ENCODE measurements around the gene WDR46.
"Not testable (repeated sequence)": the region's sequence is repeated elsewhere in the genome, so short reads cannot be mapped to it uniquely, and the experiment has no call there.

WDR46 gene

DNA sequence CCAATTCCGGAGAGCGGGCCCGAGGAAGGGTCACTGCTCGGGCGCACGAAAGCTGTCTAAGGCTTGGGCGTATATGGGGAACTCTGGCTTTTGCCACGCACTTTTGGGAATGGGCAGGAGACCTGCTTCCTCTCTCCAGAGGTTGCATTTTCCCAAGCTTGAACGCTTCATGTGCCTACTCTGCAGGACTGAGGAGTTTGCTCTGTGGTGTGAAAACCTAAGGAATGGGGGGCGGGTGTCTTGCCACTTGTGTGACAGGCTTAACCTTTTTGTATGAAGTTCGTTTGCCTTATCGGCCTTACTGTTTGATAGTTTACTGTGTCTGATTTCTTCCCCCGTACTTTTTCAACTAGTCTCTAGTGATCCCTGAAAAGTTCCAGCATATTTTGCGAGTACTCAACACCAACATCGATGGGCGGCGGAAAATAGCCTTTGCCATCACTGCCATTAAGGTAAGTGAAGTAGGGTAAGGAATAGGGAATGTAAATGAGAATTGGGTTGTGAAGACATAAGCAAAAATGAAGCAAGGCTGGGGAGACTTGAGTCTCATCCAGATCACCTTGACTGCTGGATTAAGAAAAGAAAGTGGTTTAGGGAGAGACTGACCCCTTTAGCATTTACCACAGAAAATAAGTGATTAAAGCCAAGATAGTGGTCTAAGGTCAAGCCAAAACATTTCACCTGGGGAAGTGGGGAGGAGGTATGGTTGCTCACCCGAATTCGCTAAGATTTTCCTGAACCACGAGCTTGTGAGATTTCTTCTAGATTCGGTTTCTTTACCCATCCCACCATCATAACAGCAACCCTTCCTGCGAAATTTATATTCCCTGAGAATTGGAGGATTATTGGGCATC lies 16.5 kb downstream of the WDR46 start:
- TF ChIP-seq ZFX (IDR thresholded peaks at IDR 0.05; ENCODE audit: borderline replicate concordance) = no peak
- TF ChIP-seq, protein P1, sequence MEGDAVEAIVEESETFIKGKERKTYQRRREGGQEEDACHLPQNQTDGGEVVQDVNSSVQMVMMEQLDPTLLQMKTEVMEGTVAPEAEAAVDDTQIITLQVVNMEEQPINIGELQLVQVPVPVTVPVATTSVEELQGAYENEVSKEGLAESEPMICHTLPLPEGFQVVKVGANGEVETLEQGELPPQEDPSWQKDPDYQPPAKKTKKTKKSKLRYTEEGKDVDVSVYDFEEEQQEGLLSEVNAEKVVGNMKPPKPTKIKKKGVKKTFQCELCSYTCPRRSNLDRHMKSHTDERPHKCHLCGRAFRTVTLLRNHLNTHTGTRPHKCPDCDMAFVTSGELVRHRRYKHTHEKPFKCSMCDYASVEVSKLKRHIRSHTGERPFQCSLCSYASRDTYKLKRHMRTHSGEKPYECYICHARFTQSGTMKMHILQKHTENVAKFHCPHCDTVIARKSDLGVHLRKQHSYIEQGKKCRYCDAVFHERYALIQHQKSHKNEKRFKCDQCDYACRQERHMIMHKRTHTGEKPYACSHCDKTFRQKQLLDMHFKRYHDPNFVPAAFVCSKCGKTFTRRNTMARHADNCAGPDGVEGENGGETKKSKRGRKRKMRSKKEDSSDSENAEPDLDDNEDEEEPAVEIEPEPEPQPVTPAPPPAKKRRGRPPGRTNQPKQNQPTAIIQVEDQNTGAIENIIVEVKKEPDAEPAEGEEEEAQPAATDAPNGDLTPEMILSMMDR (IDR thresholded peaks at IDR 0.05) = no peak
- peak overlapping the region; percentile 93 for H3K27ac ChIP-seq

DNA sequence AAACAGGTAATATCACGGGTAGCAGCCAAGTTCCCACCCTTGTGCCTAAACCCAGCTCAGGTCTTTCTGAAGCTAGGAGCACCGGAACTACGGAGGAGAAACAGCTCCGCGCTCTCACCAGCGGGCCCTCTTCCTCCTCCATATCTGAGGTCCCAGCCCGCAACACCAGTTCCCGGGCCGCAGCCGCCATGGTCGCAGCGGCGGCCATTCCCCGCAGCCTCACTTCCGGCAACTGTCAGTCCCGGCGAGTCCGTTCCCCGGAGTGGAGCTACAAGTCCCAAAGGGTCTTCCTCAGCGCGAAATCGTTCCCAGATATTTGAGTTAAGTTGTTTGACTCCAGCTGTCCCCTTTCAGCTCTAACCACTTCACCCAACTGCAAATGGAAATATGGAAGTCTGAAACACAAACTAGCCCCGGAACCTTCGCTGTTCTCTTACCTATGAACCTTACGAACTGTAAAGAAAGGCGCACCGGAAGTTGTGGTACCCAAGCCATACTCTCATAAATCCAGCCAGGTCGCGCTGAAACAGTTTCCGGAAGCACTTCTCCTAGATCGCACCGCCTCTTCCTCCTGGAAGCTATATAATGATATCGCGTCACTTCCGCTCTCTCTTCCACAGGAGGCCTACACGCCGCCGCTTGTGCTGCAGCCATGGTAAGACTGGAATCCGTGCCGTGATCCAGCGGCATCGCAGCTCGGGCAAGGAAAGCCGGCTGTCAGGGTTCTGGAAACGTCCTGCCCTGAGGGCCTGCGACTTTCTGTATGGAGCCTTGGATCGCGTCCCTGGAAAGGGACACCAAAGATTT lies 17.4 kb downstream of the WDR46 start, which contains the start of the genes RPS18 and VPS52:
RPS18 (plus strand) TSS at position 608 of the 807 bp plus-strand sequence; CDS start at position 653, 45 bp downstream.
VPS52 (minus strand) TSS at position 409 of the 807 bp plus-strand sequence; CDS start at position 208, 201 bp downstream.
- H3K27ac ChIP-seq = peak within 1 kb of the TSS; percentile 93
- TF ChIP-seq, protein P1 (IDR thresholded peaks at IDR 0.05) = no peak
- no peak for TF ChIP-seq ZFX (IDR thresholded peaks at IDR 0.05; ENCODE audit: borderline replicate concordance)

DNA sequence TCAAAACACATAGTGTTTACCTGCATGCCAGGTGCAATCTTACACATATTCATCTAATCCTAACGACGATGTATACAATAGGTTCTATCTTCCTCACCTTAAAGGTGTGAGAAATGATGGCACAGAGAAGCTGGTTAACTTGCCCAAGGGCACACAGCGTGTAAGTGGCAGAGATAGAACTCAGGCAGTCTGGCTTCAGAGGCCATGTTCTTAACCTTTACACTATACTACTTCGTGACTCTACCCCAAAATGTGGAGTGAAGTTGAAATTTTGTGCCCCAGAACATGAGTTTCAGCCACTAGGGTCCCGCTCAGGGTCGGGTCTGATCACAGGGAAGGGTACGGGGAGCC lies 17.9 kb downstream of the WDR46 start:
- TF ChIP-seq ZFX (IDR thresholded peaks at IDR 0.05; ENCODE audit: borderline replicate concordance) = no peak
- TF ChIP-seq, protein P1 (IDR thresholded peaks at IDR 0.05) = no peak
- H3K27ac ChIP-seq = peak overlapping the region; percentile 93

GRCh38 chr6:33264015-33264414 lies 25.0 kb downstream of the WDR46 start:
- H3K27ac ChIP-seq = no peak overlapping the region
- TF ChIP-seq ZFX (IDR thresholded peaks at IDR 0.05; ENCODE audit: borderline replicate concordance) = no peak
- TF ChIP-seq, protein P1 (IDR thresholded peaks at IDR 0.05) = no peak

GRCh38 chr6:33262490-33262889 lies 26.5 kb downstream of the WDR46 start:
- H3K27ac ChIP-seq = not testable (repeated sequence)

DNA sequence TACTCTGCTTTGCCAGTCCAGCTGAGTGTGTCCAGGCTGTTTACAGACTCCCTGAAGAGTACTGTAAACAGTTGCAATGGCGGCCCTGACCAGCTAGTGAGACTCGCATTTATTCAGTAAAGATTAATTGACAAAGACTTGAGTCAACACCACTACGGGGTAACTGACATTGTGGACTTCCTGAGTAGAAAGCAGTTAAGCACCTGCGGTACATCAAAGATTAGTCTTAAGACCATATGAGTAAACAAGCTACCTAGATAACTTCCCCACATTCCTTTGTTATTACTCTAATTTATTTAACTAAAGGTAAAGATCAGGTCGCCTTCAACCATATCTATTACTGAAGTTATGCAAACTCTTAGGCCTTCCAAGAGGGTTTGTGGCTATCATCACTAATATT lies 30.0 kb downstream of the WDR46 start:
- no peak for TF ChIP-seq ZFX (IDR thresholded peaks at IDR 0.05; ENCODE audit: borderline replicate concordance)
- TF ChIP-seq, protein P1 (IDR thresholded peaks at IDR 0.05) = no peak
- H3K27ac ChIP-seq = no peak overlapping the region

- TF ChIP-seq, protein P1 (IDR thresholded peaks at IDR 0.05) = no peak
- TF ChIP-seq ZFX (IDR thresholded peaks at IDR 0.05; ENCODE audit: borderline replicate concordance) = no peak
- no peak overlapping the region for H3K27ac ChIP-seq
These were observed 34.4 kb downstream of the WDR46 start for GRCh38 chr6:33254591-33254990.
